Stimulated activated CD8-positive, alpha-beta memory T cell treated with anti-CD3 and anti-CD28 coated beads, Interleukin-7, amount 100 ng/mL, for 1 hour (primary cell): ENCODE results near the gene CLASP2.

ENCODE experiments used
- DNase-seq, 2 donors: peaks; one replicate each; pipeline ENCODE4 v3.0.0-alpha.2; 2020; ENCODE audit warnings: low read depth in 2 of 2

Gene CLASP2

DNA sequence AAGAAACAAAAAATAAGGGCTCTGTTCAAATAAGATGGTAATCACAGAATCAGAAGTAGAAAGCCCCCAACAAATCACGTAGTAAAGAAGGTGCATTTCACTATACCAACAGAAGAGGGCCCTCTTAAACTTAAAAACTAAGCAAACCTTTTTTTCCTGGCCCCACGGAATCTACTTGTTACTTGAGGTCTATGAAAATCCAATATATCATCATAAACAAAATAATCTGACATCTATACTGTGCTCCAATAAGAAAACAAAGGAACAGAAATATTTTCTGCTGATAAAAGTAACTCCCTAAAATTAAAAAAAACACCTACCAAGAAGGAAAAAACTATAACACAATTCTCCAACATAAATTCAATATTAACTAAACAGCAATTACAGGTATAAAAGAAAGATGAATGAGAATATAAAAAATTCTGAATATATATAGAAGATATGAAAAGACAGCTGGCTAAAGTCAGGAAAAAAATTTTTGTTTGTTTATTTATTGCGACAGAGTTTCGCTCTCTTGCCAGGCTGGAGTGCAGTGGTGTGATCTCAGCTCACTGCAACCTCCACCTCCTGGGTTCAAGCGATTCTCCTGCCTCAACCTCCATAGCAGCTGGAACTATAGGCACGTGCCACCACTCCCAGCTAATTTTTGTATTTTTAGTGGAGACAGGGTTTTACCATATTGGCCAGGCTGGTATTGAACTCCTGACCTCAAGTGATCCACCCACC, 81.8 kb downstream of the CLASP2 start:
- no peak for DNase-seq

DNA sequence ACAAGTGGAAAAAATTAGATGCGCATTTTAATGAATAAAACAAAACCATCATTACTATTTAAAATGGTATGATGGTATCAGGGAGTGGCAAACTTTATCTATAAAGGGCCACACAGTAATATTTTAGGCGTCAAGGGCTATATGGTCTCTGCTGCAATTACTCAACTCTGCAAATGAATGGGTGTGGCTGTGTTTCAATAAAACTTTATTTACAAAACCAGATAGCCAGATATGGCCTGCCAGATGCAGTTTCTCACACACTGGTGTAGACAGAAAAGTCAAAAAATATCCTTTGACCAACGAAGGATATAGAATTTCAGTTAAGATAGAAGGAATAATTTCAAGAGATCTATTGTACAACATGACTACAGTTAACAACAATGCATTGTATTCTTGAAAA, 83.8 kb downstream of the CLASP2 start:
- DNase-seq: no peak

- no peak for DNase-seq
Observed at GRCh38 chr3:33629219-33629618, 88.8 kb downstream of the CLASP2 start.

- DNase-seq: no peak
Observed at GRCh38 chr3:33624756-33625155, 93.3 kb downstream of the CLASP2 start.

DNA sequence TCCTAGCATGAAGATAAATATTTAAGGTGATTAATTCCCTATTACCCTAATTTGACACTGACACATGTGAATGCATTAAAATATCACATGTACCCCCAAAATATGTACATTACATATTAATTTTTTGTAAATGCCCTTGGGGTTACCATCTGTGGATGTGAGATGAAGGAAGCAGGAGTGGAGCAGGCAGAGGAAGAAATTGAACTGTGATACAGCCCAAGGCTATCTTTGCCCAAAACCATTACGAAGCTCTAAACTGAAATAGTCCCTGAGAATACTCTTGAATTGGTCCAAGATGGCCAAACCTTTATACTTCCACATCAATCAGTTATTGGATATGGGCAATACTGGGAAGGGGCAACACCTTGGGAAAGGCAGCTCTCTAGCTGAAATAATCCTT, 105.0 kb downstream of the CLASP2 start:
- DNase-seq: no peak

DNA sequence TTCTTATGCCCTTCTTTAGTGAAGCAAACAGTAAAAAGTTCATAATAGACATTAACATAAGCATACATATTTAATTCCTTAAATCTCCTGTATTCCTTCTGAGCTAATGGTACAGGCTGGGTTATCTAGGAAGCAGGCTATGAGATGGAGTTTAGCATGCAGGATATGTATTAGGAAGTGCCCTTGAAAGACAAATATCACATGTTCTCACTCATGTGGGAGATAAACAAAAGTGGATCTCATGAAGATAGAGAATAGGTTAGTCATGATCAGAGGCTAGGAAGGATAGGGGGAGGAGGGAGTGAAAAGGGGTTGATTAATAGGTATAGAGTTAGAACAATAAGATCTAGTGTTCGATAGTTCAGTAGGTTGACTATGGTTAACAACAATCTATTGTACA, 105.4 kb downstream of the CLASP2 start:
- no peak for DNase-seq

- DNase-seq: no peak
Observed at GRCh38 chr3:33602829-33603228, 115.2 kb downstream of the CLASP2 start.

GRCh38 chr3:33597257-33597689, 120.8 kb downstream of the CLASP2 start:
- DNase-seq: no peak

DNA sequence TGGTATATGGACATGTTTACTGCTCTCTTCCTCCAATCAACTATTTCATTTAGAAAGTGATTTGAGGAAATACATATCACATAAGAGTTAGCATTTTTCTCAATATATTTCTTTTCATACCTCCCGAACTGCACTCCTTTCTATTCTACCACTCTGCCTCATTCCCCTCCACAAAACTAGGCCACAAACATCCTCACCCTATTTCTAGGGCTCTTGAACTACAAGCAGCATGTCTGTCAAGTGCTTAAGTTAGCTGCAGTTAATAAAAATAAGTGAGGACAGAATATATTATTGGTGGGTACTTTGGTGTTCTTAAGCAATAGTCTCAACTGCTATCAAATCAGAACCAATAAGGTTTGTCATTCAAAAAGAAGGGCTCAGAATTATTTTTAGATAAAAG, 125.1 kb downstream of the CLASP2 start:
- DNase-seq: no peak

DNA sequence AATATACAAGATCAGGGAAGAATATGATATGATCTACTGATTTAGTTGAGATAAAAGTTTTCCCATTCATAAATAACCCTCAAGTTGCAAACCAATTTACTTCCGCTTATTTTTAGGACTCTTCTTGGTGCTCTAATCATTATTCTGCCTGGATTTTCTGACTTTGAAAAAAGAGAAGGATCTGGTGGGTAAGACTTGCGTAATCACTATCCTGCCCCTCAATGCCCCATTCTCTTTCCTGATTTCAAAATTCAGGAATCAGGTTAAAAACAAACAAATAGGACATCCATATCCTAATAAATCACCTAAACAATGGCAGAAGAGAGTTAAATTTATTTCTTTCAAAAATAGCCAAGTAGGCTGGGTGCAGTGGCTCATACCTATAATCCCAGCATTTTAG, 127.5 kb downstream of the CLASP2 start:
- DNase-seq: no peak

- no peak for DNase-seq
Observed at GRCh38 chr3:33586402-33586801, 131.7 kb downstream of the CLASP2 start.

DNA sequence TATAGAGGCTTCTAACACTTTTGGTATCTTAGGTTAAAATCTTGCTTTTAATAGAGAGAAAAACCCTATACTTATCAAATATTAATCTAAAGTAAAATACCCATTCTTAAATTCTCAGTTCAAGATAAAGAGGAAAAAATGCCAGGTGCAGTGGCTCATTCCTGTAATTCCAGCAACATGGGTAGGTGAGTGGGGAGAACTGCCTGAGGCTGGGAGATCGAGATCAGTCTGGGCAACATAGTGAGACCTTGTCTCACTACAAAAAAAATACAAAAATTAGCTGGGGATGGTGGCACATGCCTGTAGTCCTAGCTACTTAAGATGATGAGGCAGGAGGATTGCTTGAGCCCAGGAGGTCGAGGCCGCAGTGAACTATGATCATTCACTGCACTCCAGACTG, 135.8 kb downstream of the CLASP2 start:
- no peak for DNase-seq

DNA sequence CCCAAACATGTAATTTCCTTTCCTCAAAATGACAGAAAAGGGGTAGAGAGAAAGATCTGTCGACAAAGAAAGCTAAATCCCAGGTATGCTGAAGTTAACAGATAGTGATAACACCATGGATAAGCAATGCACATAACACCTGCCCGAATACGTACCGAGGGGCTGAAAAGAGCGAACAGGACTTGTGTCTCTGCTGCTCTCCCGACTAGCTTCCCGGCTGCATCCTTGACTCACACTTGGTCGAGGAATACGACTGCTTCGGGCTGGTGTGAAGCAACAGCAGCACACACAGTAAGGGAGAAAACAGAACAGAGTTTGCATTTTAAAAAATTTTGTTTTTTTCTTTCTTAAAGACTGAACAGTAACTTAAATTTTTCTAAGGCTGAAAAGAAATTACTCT, 136.4 kb downstream of the CLASP2 start:
- DNase-seq: no peak

GRCh38 chr3:33579840-33580239, 138.2 kb downstream of the CLASP2 start:
- DNase-seq: no peak

DNA sequence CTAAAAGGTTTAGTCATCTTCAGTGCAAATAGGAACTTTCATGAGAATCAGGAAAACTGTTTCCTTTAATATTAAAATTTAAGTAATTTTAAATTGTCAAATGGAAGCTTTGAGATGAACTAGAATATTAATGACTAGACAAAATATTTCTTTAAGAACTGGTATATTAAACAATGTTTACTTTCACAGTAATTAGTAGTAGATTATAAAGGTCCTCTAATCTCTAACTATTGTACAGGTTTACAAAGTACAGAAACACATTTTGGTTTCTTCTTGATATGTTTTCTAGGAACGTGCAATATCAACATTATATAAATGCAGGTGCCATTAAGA, 138.9 kb downstream of the CLASP2 start:
- no peak for DNase-seq

- DNase-seq: no peak
Observed at GRCh38 chr3:33578325-33579177, 139.5 kb downstream of the CLASP2 start.

- no peak for DNase-seq
Observed at GRCh38 chr3:33577588-33577987, 140.5 kb downstream of the CLASP2 start.

DNA sequence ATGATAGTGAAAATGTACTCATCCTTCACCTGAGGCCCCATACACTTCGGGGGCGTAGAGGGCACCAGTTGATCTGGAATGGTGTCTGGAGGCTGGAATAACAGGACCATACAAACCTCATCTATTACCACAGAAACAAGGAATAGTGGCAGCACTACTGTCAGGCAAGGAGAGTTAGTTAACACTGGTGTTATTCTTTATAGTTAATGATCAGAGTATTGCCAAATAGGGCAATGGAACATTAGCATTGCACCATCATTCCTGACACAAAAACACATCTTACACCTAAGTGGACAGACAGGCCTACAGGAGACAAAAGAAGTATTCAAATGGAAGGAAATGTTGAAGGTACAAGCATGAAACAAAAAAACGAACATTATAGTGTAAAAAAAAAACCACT, 140.9 kb downstream of the CLASP2 start:
- no peak for DNase-seq

GRCh38 chr3:33575311-33575710, 142.7 kb downstream of the CLASP2 start:
- no peak for DNase-seq

DNA sequence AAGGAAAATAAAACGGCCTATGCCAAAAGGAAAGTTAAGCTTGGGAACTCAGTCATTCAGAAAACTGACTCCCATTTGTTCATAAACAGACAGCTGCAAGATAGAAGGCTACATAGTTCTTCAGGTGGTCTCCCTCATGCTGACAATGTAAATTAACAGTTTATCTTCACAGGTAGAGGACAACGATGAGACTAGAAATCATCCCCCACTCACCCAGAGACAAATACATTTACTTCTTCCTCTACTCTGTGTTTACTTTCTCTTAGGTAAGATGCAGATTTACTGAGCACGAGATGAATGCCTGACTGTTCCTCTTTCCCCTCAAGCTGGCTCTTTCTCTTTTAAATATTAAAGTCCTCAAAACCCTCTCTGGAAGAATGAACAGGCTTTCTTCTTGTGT, 160.2 kb downstream of the CLASP2 start:
- DNase-seq: no peak

- DNase-seq: no peak
Observed at GRCh38 chr3:33557279-33557678, 160.8 kb downstream of the CLASP2 start.

DNA sequence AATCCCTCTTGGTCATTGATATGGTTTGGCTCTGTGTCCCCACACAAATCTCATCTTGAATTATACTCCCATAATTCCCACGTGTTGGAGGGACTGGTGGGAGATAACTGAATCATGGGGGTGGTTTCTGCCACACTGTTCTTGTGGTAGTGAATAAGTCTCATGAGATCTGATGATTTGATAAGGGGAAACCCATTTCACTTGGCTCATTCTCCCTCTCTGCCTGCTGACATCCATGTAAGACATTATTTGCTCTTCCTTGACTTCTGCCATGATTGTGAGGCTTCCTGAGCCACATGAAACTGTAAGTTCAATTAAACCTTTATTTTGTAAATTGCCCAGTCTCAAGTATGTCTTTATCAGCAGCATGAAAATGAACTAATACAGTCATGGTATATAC, 171.0 kb downstream of the CLASP2 start:
- DNase-seq: no peak

- no peak for DNase-seq
Observed at GRCh38 chr3:33544126-33544525, 173.9 kb downstream of the CLASP2 start.
